NCI-H226 (cell line): ENCODE results near the gene JUN.

Experiments used
- DNase-seq: peaks from one replicate; pipeline ENCODE4 v3.0.0-alpha.2; 2015

The JUN gene

GRCh38 chr1:58754683-58755467 is 29.0 kb downstream of the JUN start:
- no peak for DNase-seq

DNA sequence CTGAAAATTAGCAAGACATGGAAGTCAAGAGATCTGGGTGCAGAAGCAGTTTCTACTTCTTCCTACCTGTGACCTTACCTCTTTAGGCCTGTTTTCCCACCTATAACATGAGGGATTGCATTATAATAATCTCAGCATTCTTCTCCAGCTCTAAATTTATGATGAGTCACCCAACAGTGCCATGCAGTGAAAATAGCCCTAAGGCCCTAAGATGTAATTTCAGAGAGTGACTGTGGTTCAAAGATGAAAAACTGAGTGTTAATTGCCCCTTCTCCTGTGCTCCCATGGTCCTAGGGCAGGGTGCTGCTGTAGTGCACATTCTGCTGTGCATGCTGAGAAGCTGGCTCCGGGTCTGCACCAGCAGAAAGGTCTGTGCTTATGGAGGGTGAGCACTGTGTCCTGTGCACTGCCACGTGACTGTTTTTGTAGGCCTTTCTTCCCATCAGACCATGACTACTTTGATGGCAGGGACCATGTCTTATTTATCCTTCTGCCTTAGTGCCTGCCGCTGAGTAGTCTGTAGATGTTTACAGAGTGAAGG is 29.7 kb downstream of the JUN start:
- peak; percentile 54 for DNase-seq

GRCh38 chr1:58753431-58753866 is 30.4 kb downstream of the JUN start:
- no peak for DNase-seq

- DNase-seq = no peak
These were observed 34.2 kb downstream of the JUN start for GRCh38 chr1:58749646-58750045.

GRCh38 chr1:58748666-58749065 is 35.2 kb downstream of the JUN start:
- DNase-seq = no peak

- DNase-seq = no peak
These were observed 37.1 kb downstream of the JUN start for GRCh38 chr1:58746757-58747156.

- DNase-seq = no peak
These were observed 37.7 kb downstream of the JUN start for GRCh38 chr1:58746182-58746581.

GRCh38 chr1:58745666-58746065 is 38.2 kb downstream of the JUN start:
- DNase-seq = no peak

GRCh38 chr1:58745117-58745516 is 38.7 kb downstream of the JUN start:
- no peak for DNase-seq

DNA sequence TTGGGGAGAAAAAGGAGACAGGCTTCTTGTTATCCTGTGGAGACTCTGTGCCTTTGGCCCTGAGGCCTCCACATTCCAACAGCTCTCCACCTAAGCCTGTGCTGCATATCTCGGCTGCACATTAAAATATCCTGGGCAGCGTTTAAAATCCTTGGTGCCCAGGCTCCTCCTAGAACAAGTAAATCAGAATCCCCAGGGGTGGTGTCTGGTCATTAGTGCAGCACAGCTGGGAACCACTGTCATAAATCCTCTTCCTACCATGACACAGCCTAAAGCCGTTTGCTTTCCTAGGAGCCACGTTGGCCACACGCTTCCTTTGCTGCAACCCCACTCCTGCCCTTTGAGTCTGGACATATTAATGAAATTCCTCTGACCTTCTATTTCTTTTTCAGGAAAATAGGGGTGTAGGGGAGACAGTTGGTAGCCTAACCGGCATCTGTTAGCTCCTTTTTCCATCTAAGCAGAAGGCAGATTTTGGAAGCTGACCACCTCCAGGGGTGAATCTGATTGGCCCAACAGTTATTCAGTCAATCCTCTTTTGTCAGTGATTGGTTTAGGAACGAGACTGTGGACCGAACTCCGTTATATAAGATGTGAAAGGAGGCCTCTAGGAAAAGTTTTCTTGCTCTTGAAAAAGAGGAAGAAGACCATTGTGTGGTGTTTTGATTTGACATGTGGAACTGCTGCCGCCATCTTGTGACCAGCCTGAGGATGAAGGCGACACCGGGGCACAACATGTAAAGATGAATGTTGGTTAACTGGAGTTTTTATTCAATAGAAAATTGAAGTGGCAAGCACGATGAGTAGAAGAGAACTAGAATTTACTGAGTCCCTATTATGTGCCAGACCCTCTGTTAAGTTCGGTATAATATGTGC is 41.9 kb downstream of the JUN start:
- no peak for DNase-seq

- DNase-seq = peak; percentile 34
These were observed 43.9 kb downstream of the JUN start for GRCh38 chr1:58739856-58740466.

- no peak for DNase-seq
These were observed 45.0 kb downstream of the JUN start for GRCh38 chr1:58738876-58739275.

- DNase-seq = no peak
These were observed 48.3 kb downstream of the JUN start for GRCh38 chr1:58735586-58735985.

DNA sequence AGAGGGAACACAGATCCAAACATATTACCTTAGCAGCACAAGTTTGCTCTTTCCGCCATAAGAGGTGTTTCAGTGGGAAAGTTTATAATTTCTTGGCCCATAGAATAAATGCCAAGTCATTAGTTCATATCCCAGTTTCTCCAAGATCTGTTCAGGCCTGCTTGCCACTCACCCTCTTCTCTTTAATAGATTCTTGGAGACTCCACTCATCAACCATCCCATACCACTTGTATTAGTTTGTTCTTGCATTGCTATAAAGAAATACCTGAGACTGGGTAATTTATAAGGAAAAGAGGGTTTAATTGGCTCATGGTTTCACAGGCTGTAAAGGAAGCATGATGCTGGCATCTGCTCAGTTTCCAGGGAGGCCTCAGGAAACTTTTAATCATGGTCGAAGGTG is 49.2 kb downstream of the JUN start:
- DNase-seq = no peak

DNA sequence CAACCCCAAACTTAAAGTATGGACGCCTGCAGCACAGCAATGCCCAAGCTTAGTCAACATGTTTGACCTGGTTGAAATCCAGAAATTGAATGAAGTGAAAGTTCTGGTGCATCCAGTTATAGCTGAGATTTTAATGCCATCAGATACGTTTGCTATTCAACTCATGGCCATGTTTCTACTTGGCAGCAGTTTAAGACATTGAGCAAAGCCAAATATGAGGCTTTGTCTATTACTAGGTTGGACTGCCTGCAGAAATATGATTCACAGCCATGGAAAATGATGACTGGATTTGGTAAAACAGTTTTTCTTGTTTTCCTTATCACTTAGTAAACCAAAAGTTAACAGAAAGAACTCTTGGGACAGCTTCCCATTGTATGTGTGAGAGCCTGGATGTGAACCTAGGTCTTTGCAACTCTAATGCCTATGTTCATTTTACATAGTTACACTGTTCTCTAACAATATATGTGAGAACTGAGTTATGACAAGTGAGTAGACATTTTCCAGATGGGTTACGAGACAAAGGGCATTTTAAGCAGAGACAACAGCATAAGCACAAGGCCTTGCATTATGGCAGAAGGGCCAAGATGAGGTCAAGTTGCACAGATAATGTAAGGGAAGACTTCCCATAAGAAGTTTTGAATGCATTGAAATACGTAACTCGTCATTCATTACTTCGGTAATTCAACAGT is 51.6 kb downstream of the JUN start:
- DNase-seq = no peak
